Cardiac fibroblast (primary cell): Measurements from ENCODE around the gene CORO2A.

Experiments used
- DNase-seq, 2 donors: peaks; one replicate each; pipeline versions ENCODE4 v3.0.0 to v3.0.0-alpha.2; 2010; ENCODE audit warnings: low read depth in 2 of 2
- H3K4me3 ChIP-seq, 2 donors: replicated peaks in 1 of 2; 1 replicate in 1 of 2; 2 replicates in 1 of 2; pipeline ENCODE4 v1.5.1; 2011; ENCODE audit warnings: low read depth in 2 of 2, low read length in 2 of 2, mild to moderate bottlenecking in 2 of 2, moderate library complexity in 1 of 2
- CTCF ChIP-seq: IDR thresholded peaks from one replicate; pipeline ENCODE4 v1.5.1; 2011; ENCODE audit warnings: low read depth, mild to moderate bottlenecking, low read length, inconsistent platforms

The CORO2A gene

GRCh38 chr9:98168153-98168780 is 24.2 kb downstream of the CORO2A start:
- no peak overlapping the region for H3K4me3 ChIP-seq
- TF ChIP-seq CTCF = no peak
- no peak for DNase-seq

GRCh38 chr9:98164912-98165311 is 27.5 kb downstream of the CORO2A start:
- no peak overlapping the region for H3K4me3 ChIP-seq
- peak in 1 of 2 donors; percentile 43 for DNase-seq
- no peak for TF ChIP-seq CTCF

- DNase-seq = no peak
- TF ChIP-seq CTCF = no peak
Measured at GRCh38 chr9:98162613-98163012, 29.8 kb downstream of the CORO2A start.

GRCh38 chr9:98161851-98162250 is 30.6 kb downstream of the CORO2A start:
- no peak overlapping the region for H3K4me3 ChIP-seq
- TF ChIP-seq CTCF = no peak
- DNase-seq = no peak

More at GRCh38 chr9:98162613-98163012, 29.8 kb downstream of the CORO2A start:
- H3K4me3 ChIP-seq = no peak overlapping the region

GRCh38 chr9:98159790-98160189 is 32.6 kb downstream of the CORO2A start:
- no peak overlapping the region for H3K4me3 ChIP-seq
- DNase-seq = no peak
- no peak for TF ChIP-seq CTCF

- TF ChIP-seq CTCF = no peak
- DNase-seq = no peak
- no peak overlapping the region for H3K4me3 ChIP-seq
Measured at GRCh38 chr9:98159301-98159700, 33.1 kb downstream of the CORO2A start.
